ENCODE data around the gene CNMD. TPM values are rescaled to one million over a fixed set of nuclear protein-coding genes. Genes with fewer than 3 reads are reported as not detected.

Gene CNMD
- 2.6 TPM in 1 of 2 replicates, not detected in the other for total RNA-seq

DNA sequence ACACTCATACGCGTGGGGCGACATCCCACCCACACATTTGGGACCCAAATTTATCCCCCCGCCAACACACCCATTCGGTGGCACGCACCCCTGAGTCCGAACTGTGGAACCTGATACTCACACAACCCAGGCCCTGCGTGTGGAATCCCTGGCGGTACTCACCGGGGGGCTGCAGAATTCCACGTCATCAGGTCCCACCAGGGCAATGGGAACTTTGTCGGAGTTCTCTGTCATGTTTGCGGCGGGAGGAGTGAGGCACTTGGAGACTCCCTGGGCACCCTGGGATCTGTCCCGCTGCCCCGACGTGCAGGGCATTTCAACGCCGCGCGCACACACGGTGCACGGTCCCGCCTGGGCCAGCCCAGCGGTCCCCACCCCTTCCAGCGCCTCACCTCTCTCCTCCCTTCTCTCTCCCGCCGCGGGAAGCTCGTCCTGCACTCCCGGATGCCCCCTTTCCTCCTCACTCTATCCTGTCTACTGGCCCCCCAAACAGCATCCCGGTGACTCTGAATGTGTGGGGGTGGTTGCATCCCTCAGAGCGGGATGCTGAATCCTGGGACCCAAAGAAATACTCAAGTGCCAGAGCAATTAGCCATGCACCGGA lies at the start of gene CNMD:
Gene CNMD, minus strand, starts transcription at position 353 of the 604 bp plus-strand sequence. Its CDS starts 119 bp downstream, at position 234.
- TF ChIP-seq, protein P1, sequence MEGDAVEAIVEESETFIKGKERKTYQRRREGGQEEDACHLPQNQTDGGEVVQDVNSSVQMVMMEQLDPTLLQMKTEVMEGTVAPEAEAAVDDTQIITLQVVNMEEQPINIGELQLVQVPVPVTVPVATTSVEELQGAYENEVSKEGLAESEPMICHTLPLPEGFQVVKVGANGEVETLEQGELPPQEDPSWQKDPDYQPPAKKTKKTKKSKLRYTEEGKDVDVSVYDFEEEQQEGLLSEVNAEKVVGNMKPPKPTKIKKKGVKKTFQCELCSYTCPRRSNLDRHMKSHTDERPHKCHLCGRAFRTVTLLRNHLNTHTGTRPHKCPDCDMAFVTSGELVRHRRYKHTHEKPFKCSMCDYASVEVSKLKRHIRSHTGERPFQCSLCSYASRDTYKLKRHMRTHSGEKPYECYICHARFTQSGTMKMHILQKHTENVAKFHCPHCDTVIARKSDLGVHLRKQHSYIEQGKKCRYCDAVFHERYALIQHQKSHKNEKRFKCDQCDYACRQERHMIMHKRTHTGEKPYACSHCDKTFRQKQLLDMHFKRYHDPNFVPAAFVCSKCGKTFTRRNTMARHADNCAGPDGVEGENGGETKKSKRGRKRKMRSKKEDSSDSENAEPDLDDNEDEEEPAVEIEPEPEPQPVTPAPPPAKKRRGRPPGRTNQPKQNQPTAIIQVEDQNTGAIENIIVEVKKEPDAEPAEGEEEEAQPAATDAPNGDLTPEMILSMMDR (conservative IDR thresholded peaks at IDR 0.05; ENCODE audit: low read depth, low read length), result no peak
- DNase-seq (ENCODE audit: low read depth), result no peak
- H3K4me3 ChIP-seq (ENCODE audit: low read depth, low read length), result peak within 1 kb of the TSS; percentile 27

- DNase-seq (ENCODE audit: low read depth), result no peak
- H3K4me3 ChIP-seq (ENCODE audit: low read depth, low read length), result no peak overlapping the region
- TF ChIP-seq, protein P1 (conservative IDR thresholded peaks at IDR 0.05; ENCODE audit: low read depth, low read length), result no peak
These were observed 48.4 kb upstream of the CNMD start for GRCh38 chr13:52788011-52788410.

DNA sequence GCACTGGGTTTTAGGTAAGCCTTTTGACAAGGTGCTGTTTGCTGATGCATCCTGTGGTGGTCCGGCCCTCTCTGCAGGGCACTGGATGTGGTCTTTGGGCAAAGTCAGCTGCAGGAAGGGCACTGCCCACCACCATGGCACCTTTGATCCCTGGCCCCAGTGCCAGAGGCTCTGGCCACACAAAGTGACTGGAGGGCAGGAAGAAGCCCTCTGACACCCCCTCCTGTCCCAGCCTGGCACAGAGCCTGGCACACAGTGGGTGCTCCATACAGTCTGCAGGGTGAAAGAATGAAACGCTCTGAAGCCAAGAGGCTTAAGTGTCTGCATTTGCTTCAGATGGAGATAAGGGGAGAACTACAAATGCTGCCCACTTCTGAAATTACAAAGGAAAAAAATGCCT lies 47.6 kb upstream of the CNMD start:
- H3K4me3 ChIP-seq (ENCODE audit: low read depth, low read length), result no peak overlapping the region
- TF ChIP-seq, protein P1 (conservative IDR thresholded peaks at IDR 0.05; ENCODE audit: low read depth, low read length), result no peak
- DNase-seq (ENCODE audit: low read depth), result no peak

DNA sequence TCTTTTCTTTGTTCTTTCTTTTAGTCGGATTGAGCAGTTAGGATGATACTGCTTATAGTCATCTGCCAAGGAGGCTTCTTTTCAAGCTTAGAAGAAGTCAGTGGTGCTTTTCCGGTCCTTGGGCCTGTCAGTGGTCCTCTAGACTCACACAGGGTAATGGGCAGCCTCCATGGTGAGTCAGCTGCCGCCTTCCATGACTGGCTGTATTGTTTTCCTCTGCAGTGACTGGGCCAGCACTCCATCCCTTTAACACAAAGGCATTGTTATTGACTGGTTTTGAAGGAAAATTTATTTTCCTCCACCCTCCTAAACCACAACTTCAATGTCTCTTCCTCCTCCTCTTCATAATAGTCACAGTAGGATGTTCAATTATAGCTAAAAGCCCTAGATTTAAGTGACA lies 47.1 kb upstream of the CNMD start:
- DNase-seq (ENCODE audit: low read depth), result no peak
- H3K4me3 ChIP-seq (ENCODE audit: low read depth, low read length), result no peak overlapping the region

DNA sequence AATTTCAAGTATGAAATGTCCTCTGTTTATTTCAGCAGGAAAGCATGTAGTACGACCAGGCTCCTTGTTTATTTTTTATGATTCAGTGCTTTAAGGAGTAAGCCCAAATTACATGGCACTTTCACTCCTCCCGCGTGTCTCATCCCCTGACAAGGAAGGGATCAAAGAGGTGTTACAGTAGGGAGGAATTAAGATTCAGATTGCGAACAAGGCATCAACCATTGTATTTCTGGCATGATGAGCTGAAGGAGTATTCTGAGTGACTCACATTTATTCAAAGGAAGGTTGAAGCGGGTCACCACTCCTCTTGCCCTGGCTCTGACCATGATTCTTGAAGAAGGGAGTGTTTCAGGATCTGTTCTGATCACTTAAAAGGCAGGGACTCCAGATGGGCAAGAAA lies 46.1 kb upstream of the CNMD start:
- peak; percentile 26 for DNase-seq (ENCODE audit: low read depth)
- TF ChIP-seq, protein P1 (conservative IDR thresholded peaks at IDR 0.05; ENCODE audit: low read depth, low read length), result no peak
- no peak overlapping the region for H3K4me3 ChIP-seq (ENCODE audit: low read depth, low read length)

More for the DNA sequence above, 47.1 kb upstream of the CNMD start:
- TF ChIP-seq, protein P1 (conservative IDR thresholded peaks at IDR 0.05; ENCODE audit: low read depth, low read length), result no peak

GRCh38 chr13:52784591-52785340 lies 45.1 kb upstream of the CNMD start:
- DNase-seq (ENCODE audit: low read depth), result no peak
- TF ChIP-seq, protein P1 (conservative IDR thresholded peaks at IDR 0.05; ENCODE audit: low read depth, low read length), result no peak
- H3K4me3 ChIP-seq (ENCODE audit: low read depth, low read length), result no peak overlapping the region

Measured in epithelial cell of proximal tubule (primary cell).